H1 (cell line): ENCODE measurements around the gene SLC36A2. TPM values are rescaled to one million over a fixed set of nuclear protein-coding genes. Genes with fewer than 3 reads are reported as not detected.

ENCODE experiments used
- CTCF ChIA-PET: fragments of 300-600 bp; sonication (Branson Sonifier 250); formaldehyde crosslinking; loops from one replicate; lab custom pipeline; 2021; ENCODE audit not compliant: partially characterized antibody; lab: Charles Lee
- POLR2A ChIA-PET: fragments of 300-600 bp; sonication (Branson Sonifier 250); formaldehyde crosslinking; loops from one replicate; lab custom pipeline; 2021; ENCODE audit warnings: inconsistent platforms; ENCODE audit not compliant: partially characterized antibody; lab: Charles Lee
- DNase-seq, 2 experiments: peaks; one replicate each; pipeline versions ENCODE4 v3.0.0 to v3.0.0-alpha.2; 2010 to 2022; ENCODE audit warnings: low spot score in 2 of 2, low read depth in 1 of 2, mixed read lengths in 1 of 2
- FAIRE-seq: peaks from 2 replicates; lab custom pipeline; 2011; peaks lifted over from hg19 to GRCh38; lab: Jason Lieb, UNC
- H2AFZ ChIP-seq: 2 replicates; pipeline ENCODE4 v1.8.1; 2012; ENCODE audit warnings: low read length, inconsistent platforms
- H2AK5ac ChIP-seq: 2 replicates; pipeline ENCODE4 v1.6.1; 2013; ENCODE audit warnings: low read depth, low read length
- H2BK120ac ChIP-seq: replicated peaks from 2 replicates; pipeline ENCODE3; 2013; ENCODE audit warnings: low read depth, low read length, inconsistent platforms
- H2BK12ac ChIP-seq: 2 replicates; pipeline ENCODE4 v1.6.1; 2013; ENCODE audit warnings: low read depth, low read length
- H2BK15ac ChIP-seq: 2 replicates; pipeline ENCODE4 v1.6.1; 2013; ENCODE audit warnings: low read length
- H2BK20ac ChIP-seq: 2 replicates; pipeline ENCODE4 v1.6.1; 2013; ENCODE audit warnings: low read length
- H2BK5ac ChIP-seq: 2 replicates; pipeline ENCODE4 v1.6.1; 2013; ENCODE audit warnings: low read depth, low read length
- H3K14ac ChIP-seq: 2 replicates; pipeline ENCODE4 v1.6.1; 2013; ENCODE audit warnings: inconsistent platforms; ENCODE audit not compliant: insufficient read length
- H3K18ac ChIP-seq: 2 replicates; pipeline ENCODE4 v1.6.1; 2013; ENCODE audit warnings: low read length; ENCODE audit errors: extremely low read depth
- H3K23ac ChIP-seq: 2 replicates; pipeline ENCODE4 v1.6.1; 2013; ENCODE audit warnings: inconsistent platforms; ENCODE audit not compliant: insufficient read length
- H3K23me2 ChIP-seq: 2 replicates; pipeline ENCODE4 v1.6.1; 2013; ENCODE audit warnings: low read depth, low read length
- H3K27ac ChIP-seq: 2 replicates; pipeline ENCODE4 v1.6.1; 2011; ENCODE audit warnings: low read depth, low read length, inconsistent platforms
- H3K27me3 ChIP-seq, 4 experiments: replicated peaks in 1 of 4; 1 replicate in 1 of 4; 2 replicates in 3 of 4; pipeline versions ENCODE4 v1.6.1 to v1.8.1; 2011 to 2013; ENCODE audit warnings: low read length in 3 of 4, mild to moderate bottlenecking in 3 of 4, inconsistent platforms in 2 of 4, mixed read lengths in 2 of 4, moderate library complexity in 1 of 4; ENCODE audit not compliant: control insufficient read depth in 3 of 4, insufficient read depth in 3 of 4; ENCODE audit errors: extremely low read depth in 1 of 4
- H3K36me3 ChIP-seq, 4 experiments: 2 replicates each; pipeline versions ENCODE4 v1.6.1 to v1.8.1; 2011 to 2013; ENCODE audit warnings: mild to moderate bottlenecking in 4 of 4, low read length in 3 of 4, moderate library complexity in 2 of 4, control low read depth in 1 of 4, inconsistent platforms in 1 of 4; ENCODE audit not compliant: insufficient read depth in 4 of 4, control insufficient read depth in 2 of 4
- H3K4ac ChIP-seq: replicated peaks from 2 replicates; pipeline ENCODE3; 2013; ENCODE audit warnings: low read length, low read depth, mixed read lengths, inconsistent platforms; ENCODE audit not compliant: insufficient read length
- H3K4me1 ChIP-seq, 4 experiments: replicated peaks in 1 of 4; 1 replicate in 1 of 4; 2 replicates in 3 of 4; pipeline versions ENCODE4 v1.6.1 to v1.8.1; 2011 to 2013; ENCODE audit warnings: low read length in 3 of 4, inconsistent platforms in 2 of 4, mixed read lengths in 1 of 4; ENCODE audit not compliant: insufficient read depth in 4 of 4, control insufficient read depth in 3 of 4
- H3K4me2 ChIP-seq, 2 experiments: 2 replicates each; pipeline versions ENCODE4 v1.6.1 to v1.8.1; 2011 to 2013; ENCODE audit warnings: low read depth in 2 of 2, low read length in 2 of 2, control low read depth in 1 of 2, inconsistent platforms in 1 of 2, mild to moderate bottlenecking in 1 of 2; ENCODE audit not compliant: insufficient read depth in 1 of 2
- H3K4me3 ChIP-seq, 4 experiments: fragments of 200-600, 300-600 bp in 1 of 4; sonication (generic), shearing (Covaris generic), sonication (Bioruptor Twin) in 1 of 4; 2 replicates each; pipeline versions ENCODE4 v1.5.1 to v1.8.1; 2011 to 2016; ENCODE audit warnings: low read length in 4 of 4, low read depth in 3 of 4, control low read depth in 2 of 4, inconsistent platforms in 2 of 4, mild to moderate bottlenecking in 2 of 4, mixed read lengths in 1 of 4, moderate library complexity in 1 of 4; ENCODE audit not compliant: insufficient read depth in 2 of 4; ENCODE audit errors: extremely low read depth in 1 of 4
- H3K56ac ChIP-seq: replicated peaks from 2 replicates; pipeline ENCODE3; 2013; ENCODE audit warnings: low read depth, mild to moderate bottlenecking, mixed read lengths, low read length, inconsistent platforms; ENCODE audit not compliant: insufficient read length
- H3K79me1 ChIP-seq: 2 replicates; pipeline ENCODE4 v1.6.1; 2013; ENCODE audit warnings: low read depth, low read length, control low read depth
- H3K79me2 ChIP-seq, 2 experiments: 2 replicates each; pipeline versions ENCODE4 v1.6.1 to v1.8.1; 2012 to 2013; ENCODE audit warnings: low read length in 2 of 2, mild to moderate bottlenecking in 2 of 2, inconsistent platforms in 1 of 2; ENCODE audit not compliant: insufficient read depth in 2 of 2, control insufficient read depth in 1 of 2
- H3K9ac ChIP-seq, 4 experiments: replicated peaks in 1 of 4; 1 replicate in 1 of 4; 2 replicates in 3 of 4; pipeline versions ENCODE4 v1.6.1 to v1.8.1; 2011 to 2013; ENCODE audit warnings: low read depth in 3 of 4, low read length in 3 of 4, control low read depth in 2 of 4, mild to moderate bottlenecking in 2 of 4, moderate library complexity in 2 of 4, inconsistent platforms in 1 of 4; ENCODE audit errors: extremely low read depth in 1 of 4
- H3K9me3 ChIP-seq, 2 experiments: 2 replicates each; pipeline versions ENCODE4 v1.6.1 to v1.8.1; 2012 to 2013; ENCODE audit warnings: mild to moderate bottlenecking in 2 of 2, moderate library complexity in 2 of 2, control low read depth in 1 of 2, inconsistent platforms in 1 of 2, low read depth in 1 of 2, low read length in 1 of 2, mixed read lengths in 1 of 2; ENCODE audit not compliant: insufficient read depth in 2 of 2
- H4K20me1 ChIP-seq, 2 experiments: replicated peaks in 1 of 2; 2 replicates each; pipeline versions ENCODE3 to v1.8.1; 2011 to 2013; ENCODE audit warnings: inconsistent platforms in 2 of 2, low read length in 2 of 2, mild to moderate bottlenecking in 1 of 2; ENCODE audit not compliant: insufficient read depth in 2 of 2, control insufficient read depth in 1 of 2
- H4K5ac ChIP-seq: 2 replicates; pipeline ENCODE4 v1.6.1; 2013; ENCODE audit warnings: low read length, low read depth, mixed read lengths, inconsistent platforms; ENCODE audit not compliant: insufficient read length
- H4K8ac ChIP-seq: 2 replicates; pipeline ENCODE4 v1.8.0; 2013; ENCODE audit warnings: mild to moderate bottlenecking, moderate library complexity, low read length, inconsistent platforms; ENCODE audit not compliant: insufficient read depth; ENCODE audit errors: extremely low read depth
- H4K91ac ChIP-seq: replicated peaks from 2 replicates; pipeline ENCODE3; 2013; ENCODE audit warnings: low read length, mixed read lengths, inconsistent platforms; ENCODE audit not compliant: insufficient read length
- CBX5 ChIP-seq: fragments of 300-800, 300-1000 bp; sonication (generic); IDR thresholded peaks from 2 replicates; pipeline ENCODE4 v1.7.1; 2016; ENCODE audit warnings: antibody characterized with exemption, low read length, low read depth
- CHD1 ChIP-seq: IDR thresholded peaks from 2 replicates; pipeline ENCODE4 v1.6.1; 2012; ENCODE audit warnings: low read depth, low read length, improper control_type of control experiment
- CREB1 ChIP-seq: IDR thresholded peaks from 2 replicates; pipeline ENCODE4 v1.6.1; 2012; ENCODE audit warnings: inconsistent platforms
- GABPA ChIP-seq: IDR thresholded peaks from 2 replicates; pipeline ENCODE4 v1.6.1; 2011; ENCODE audit warnings: mild to moderate bottlenecking, low read length, moderate library complexity, borderline replicate concordance; ENCODE audit not compliant: insufficient read depth
- HDAC6 ChIP-seq: IDR thresholded peaks from one replicate; pipeline ENCODE4 v1.7.1; 2012; ENCODE audit warnings: low read depth, mild to moderate bottlenecking, inconsistent platforms, low read length, moderate library complexity
- KDM5A ChIP-seq: fragments of 200-600 bp; IDR thresholded peaks from 2 replicates; pipeline ENCODE4 v1.7.1; 2012; ENCODE audit warnings: mild to moderate bottlenecking, low read length, inconsistent platforms, mixed read lengths
- MAFK ChIP-seq: IDR thresholded peaks from 2 replicates; pipeline ENCODE4 v1.6.1; 2012; ENCODE audit warnings: low read depth, mild to moderate bottlenecking, improper control_type of control experiment, low read length
- POLR2AphosphoS5 ChIP-seq: IDR thresholded peaks from 2 replicates; pipeline ENCODE4 v1.6.1; 2011; ENCODE audit warnings: low read depth, low read length
- POU5F1 ChIP-seq: IDR thresholded peaks from 2 replicates; pipeline ENCODE4 v1.6.1; 2011; ENCODE audit warnings: low read depth, mild to moderate bottlenecking, low read length, moderate library complexity
- RAD21 ChIP-seq, 2 experiments: IDR thresholded peaks in 1 of 2; conservative IDR thresholded peaks in 1 of 2; 2 replicates each; pipeline ENCODE4 v1.6.1; 2011; ENCODE audit warnings: low read depth in 2 of 2, low read length in 2 of 2, improper control_type of control experiment in 1 of 2, inconsistent platforms in 1 of 2, mild to moderate bottlenecking in 1 of 2, moderate library complexity in 1 of 2
- SAP30 ChIP-seq: fragments of 300-600 bp; sonication (generic); IDR thresholded peaks from 2 replicates; pipeline ENCODE4 v1.7.1; 2012; ENCODE audit warnings: low read length, moderate library complexity, mild to moderate bottlenecking, inconsistent platforms; ENCODE audit not compliant: insufficient read depth, insufficient replicate concordance
- SP2 ChIP-seq: IDR thresholded peaks from 2 replicates; pipeline ENCODE4 v1.6.1; 2012; ENCODE audit warnings: mild to moderate bottlenecking, low read length, inconsistent platforms
- TCF12 ChIP-seq: IDR thresholded peaks from 2 replicates; pipeline ENCODE4 v1.6.1; 2011; ENCODE audit warnings: low read depth, mild to moderate bottlenecking, low read length
- polyA plus RNA-seq, 7 experiments: library from polyadenylated mRNA; depleted of rRNA in 3 of 7; stranded (reverse) in 5 of 7; unstranded in 2 of 7; fragments of >200 nt in 5 of 7; fragments of 200-250 nt in 2 of 7; gene quantifications; 1 replicate in 5 of 7; 2 replicates in 1 of 7; 4 replicates in 1 of 7; pipeline versions ENCODE4 v1.2.1 to v1.2.3, GENCODE V29; 2011 to 2013; ENCODE audit warnings: missing spikeins in 2 of 7, mixed read lengths in 2 of 7
- total RNA-seq: library from RNA; stranded (reverse); fragmentation: NEBNext Ultra II Directional; extraction: Animal tissue kit (Norgen Biotek cat#: 25700); gene quantifications from 2 replicates; pipeline ENCODE4 v1.2.1, GENCODE V29; 2021
- TF ChIP-seq, protein P1 (sequence below): IDR thresholded peaks from 2 replicates; pipeline ENCODE4 v1.6.1; 2012; ENCODE audit warnings: low read length, inconsistent platforms

SLC36A2 gene
- total and polyA plus RNA-seq, 2 of the 8 experiments (the other 6 are each of a cell fraction or from before 2014, with no cell fraction given) = 0.30 TPM; not detected in 1

DNA sequence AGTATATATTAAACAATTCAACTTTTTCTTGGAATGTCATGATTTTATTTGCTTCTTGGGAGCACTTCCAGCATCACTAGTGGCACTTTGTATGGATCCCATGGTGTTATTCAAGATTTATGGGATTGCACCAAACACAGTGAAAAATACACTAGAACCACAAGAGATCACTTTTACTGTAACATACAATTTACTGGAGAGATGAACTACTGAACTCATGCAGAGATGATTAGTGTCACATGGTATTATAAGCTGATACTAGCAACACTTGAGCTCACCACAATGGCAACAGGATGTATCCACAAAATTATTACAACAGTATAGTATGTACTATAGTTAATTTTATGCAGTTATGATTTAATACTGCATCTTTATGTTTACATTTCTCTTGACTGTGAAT is 16.3 kb upstream of the SLC36A2 start:
- Histone ChIP-seq H3K9me3 (peaks cover 22 to 23% of the 10 kb centered on the region in 2 experiments; a peak in 3 of 4 replicates), H3K4me1 (peaks cover 0 to 4% (median 3%) of the 10 kb centered on the region in 4 experiments; a peak in 3 of 7 replicates), H3K23me2 (no peaks in the 10 kb centered on the region), H3K79me2 (no peaks in the 10 kb centered on the region), H2BK5ac (no peak overlapping the region), H2AK5ac (no peak overlapping the region), H3K4me3 (no peak overlapping the region), H3K56ac (no peak overlapping the region), H3K79me1 (no peaks in the 10 kb centered on the region), H4K8ac (no peak overlapping the region), H3K9ac (no peak overlapping the region), H3K4ac (no peak overlapping the region), H3K18ac (no peak overlapping the region), H3K27me3 (no peaks in the 10 kb centered on the region), H2BK120ac (no peak overlapping the region), H4K91ac (no peak overlapping the region), H2BK20ac (no peak overlapping the region), H2BK12ac (no peak overlapping the region), H3K27ac (no peak overlapping the region), H3K36me3 (no peaks in the 10 kb centered on the region; a peak in 1 of 8 replicates), H3K14ac (no peak overlapping the region), H3K4me2 (no peak overlapping the region), H4K5ac (no peak overlapping the region), H4K20me1 (no peaks in the 10 kb centered on the region), H2BK15ac (no peak overlapping the region), H2AFZ (no peak overlapping the region), H3K23ac (no peak overlapping the region)
- POLR2A ChIA-PET = no interaction called here
- no peak for FAIRE-seq
- no peak for DNase-seq
- CTCF ChIA-PET = interaction anchor here (1.3 to 1.5 kb wide), 4 partner anchors 9 to 23 kb away, joined by 3 to 5 read pairs (median 4); no protein-coding TSS in a partner anchor
- no peak for TF ChIP-seq HDAC6
- TF ChIP-seq, protein P1, sequence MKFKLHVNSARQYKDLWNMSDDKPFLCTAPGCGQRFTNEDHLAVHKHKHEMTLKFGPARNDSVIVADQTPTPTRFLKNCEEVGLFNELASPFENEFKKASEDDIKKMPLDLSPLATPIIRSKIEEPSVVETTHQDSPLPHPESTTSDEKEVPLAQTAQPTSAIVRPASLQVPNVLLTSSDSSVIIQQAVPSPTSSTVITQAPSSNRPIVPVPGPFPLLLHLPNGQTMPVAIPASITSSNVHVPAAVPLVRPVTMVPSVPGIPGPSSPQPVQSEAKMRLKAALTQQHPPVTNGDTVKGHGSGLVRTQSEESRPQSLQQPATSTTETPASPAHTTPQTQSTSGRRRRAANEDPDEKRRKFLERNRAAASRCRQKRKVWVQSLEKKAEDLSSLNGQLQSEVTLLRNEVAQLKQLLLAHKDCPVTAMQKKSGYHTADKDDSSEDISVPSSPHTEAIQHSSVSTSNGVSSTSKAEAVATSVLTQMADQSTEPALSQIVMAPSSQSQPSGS = no peak
- no peak for TF ChIP-seq CHD1
- no peak for TF ChIP-seq POU5F1
- no peak for TF ChIP-seq TCF12
- TF ChIP-seq RAD21 (IDR thresholded peaks at IDR 0.05 in 1 of 2, conservative IDR thresholded peaks at IDR 0.05 in 1 of 2; ENCODE audit: low read depth in 2 of 2, low read length in 2 of 2) = no peak
- TF ChIP-seq CREB1 = no peak
- no peak for TF ChIP-seq CBX5
- no peak for TF ChIP-seq MAFK
- TF ChIP-seq GABPA = no peak
- no peak for TF ChIP-seq SAP30
- TF ChIP-seq POLR2AphosphoS5 = no peak
- TF ChIP-seq SP2 = no peak
- TF ChIP-seq KDM5A = no peak
